GM12873 (cell line): Measurements from ENCODE around the gene CREB3L1.

Experiments
- TF ChIP-seq, protein P1 (sequence below): IDR thresholded peaks from 2 replicates; pipeline ENCODE4 v1.5.1; 2012; ENCODE audit warnings: low read depth, mild to moderate bottlenecking, moderate library complexity, low read length, control low read depth; ENCODE audit not compliant: insufficient read depth; ENCODE audit errors: missing control alignments

Gene CREB3L1

DNA sequence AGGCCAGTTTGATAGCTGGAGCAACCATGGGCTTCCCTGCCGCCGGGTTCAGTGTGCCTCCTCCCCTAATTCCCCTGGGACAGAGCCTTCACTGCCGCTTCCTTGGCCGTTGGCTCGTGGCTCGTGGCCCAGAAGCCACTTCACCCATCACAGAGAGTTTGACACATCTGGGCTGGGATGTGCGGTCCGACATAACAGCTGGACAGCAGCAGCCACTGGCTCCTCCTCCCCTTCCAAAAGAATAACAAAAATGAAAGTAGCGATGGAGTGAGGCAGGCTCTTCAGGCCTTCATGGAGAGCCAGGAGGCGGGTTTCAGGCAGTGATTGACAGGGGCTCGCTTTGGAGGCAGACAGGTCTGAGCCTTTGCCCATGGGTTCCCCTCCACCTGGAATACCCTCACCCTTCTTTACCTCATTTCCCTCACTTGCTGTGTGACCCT lies 8.2 kb downstream of the CREB3L1 start:
- TF ChIP-seq, protein P1, sequence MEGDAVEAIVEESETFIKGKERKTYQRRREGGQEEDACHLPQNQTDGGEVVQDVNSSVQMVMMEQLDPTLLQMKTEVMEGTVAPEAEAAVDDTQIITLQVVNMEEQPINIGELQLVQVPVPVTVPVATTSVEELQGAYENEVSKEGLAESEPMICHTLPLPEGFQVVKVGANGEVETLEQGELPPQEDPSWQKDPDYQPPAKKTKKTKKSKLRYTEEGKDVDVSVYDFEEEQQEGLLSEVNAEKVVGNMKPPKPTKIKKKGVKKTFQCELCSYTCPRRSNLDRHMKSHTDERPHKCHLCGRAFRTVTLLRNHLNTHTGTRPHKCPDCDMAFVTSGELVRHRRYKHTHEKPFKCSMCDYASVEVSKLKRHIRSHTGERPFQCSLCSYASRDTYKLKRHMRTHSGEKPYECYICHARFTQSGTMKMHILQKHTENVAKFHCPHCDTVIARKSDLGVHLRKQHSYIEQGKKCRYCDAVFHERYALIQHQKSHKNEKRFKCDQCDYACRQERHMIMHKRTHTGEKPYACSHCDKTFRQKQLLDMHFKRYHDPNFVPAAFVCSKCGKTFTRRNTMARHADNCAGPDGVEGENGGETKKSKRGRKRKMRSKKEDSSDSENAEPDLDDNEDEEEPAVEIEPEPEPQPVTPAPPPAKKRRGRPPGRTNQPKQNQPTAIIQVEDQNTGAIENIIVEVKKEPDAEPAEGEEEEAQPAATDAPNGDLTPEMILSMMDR: no peak

DNA sequence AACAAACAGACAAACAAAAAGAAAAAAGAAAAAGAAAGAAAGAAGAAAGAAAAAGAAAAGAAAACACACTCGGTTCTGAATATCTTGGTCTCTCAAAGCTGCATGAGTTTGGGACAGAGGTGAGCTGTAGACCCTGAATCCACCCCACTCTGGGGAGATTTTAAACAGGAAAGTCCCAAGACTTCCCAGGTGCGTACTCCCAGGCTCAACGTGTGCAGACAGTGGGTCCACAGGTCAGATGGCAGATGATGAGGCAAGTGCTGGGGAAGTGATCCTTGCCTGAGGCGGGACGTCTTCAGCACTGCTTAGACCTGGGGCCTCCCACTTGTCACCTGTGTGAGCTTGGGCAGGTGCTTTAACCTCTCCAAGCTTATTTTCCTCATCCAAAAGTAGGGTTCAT lies 9.3 kb downstream of the CREB3L1 start:
- TF ChIP-seq, protein P1: no peak

DNA sequence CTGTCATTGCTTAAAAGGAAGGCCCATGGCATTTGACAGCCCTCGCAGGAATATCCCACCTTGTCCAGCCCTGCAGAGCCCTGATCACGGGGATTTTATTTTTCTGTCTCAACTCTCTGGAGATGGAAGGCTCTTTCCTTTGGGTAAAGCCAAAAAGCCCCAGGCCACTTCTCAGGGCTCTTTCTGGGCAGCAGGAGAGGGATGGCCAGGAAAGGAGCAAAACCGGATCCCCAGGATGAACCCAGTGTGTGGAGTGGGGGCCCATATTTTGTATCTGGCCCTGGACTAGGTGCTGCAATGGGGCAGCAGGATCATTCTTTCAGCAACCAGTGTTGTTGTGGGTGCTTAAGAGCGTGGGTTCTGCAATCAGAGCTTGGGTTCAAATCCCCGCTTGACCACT lies 11.0 kb downstream of the CREB3L1 start:
- TF ChIP-seq, protein P1: no peak

DNA sequence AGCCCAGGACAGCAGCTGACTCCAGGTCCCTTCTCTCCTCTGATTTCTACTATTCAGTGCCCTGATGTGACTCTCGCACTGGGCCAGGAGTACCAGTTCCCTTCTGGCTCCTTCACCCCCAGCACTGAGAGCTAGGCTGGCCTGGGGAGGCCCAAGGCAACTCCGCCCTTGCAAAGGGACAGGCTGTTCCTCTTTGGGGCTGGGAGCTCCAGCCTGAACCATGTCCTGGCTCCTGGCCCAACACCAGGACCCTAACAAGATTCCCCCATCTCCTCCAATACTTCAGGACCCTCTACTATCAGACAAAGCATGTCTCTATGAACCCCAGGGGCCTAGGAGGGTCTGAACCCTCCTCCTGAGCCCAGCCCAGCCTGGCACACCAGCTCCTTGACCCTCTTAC lies 12.5 kb downstream of the CREB3L1 start:
- TF ChIP-seq, protein P1: no peak

DNA sequence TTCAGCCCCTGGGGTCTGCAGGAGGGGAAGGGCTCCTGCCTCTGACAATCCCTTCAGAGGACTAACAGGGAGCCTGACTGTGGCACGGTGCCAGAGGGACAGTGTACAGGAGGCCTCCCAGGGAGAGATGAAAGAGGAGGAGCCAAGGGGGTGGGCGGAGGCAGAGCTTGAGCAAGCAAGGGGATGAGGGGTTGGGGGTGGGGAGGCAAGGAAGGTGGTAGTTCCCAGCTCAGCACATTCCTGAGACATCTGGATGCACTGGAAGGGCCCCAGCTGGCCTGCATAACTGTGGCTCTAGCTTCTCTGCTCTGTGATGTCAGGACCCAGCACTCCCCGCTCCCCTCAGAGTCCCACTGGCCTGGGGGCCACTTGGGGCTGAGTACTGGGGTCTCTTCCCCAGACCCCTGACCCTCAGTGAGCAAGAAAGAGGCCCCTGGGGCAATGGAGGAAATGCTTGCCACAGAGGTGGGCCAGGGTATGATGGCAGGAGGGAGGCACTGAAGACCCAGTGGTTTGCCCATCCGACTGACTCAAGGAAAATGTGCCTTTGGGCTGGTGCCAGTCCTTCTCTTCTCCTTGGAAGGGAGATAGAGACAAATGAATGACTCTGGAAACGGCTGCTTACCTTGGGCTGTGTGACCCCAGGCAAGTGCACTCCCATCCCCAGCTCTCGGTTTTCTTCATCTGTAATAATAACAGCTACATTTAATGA lies 13.3 kb downstream of the CREB3L1 start:
- TF ChIP-seq, protein P1: no peak

DNA sequence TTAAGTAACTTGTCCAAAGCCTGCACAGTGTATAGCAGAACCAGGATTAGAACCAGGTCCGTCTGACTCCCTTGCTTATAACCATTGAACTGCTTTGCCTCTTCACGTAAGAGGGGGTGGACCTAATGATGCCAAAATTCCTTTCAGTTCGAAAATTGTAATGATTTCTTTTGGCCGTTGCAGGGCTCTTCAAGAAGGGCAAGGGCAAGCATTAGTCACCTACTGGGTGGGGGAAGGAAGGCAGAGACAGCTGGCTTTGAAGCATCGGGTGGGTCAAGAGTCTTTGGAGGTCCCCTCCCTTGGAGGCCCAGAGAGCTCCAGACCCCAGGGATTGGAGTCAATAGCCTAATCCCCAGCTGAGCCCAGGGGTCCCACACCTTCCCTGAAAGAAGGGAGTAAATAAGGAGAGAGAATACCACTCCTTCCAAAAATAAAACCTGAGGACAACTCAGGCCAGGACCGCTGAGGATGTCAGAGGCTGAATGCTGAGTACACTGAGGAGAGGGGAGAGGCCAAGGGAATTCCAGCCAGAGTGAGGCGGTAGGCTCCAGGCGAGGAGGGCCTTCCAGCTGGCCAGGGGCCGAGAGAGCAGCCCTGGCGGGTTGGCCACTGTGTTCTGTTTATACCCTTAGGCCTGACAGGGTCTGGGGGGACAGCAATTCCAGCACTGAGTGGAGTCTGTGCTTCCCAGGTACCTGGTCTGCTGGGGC lies 14.1 kb downstream of the CREB3L1 start:
- TF ChIP-seq, protein P1: no peak

DNA sequence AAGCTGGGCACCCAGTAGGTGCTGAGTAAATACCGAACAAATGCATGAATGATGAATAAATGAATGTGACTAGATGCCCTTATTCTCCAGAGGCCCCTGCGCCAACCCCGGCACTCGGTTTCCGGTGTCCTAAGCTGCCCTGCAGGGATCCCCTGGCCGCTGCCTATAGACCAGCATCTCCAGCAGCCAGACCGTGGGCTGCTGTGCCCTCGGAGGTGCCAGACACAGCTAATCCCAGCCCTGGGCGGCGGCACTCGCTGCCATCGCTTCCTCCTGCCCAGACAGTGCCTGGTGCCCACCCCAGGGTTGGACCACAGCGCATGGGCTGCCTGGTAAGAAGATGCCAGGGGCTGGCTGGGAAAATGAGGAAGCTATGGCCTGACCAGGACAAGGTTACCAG lies 15.6 kb downstream of the CREB3L1 start:
- TF ChIP-seq, protein P1: no peak
